Fibroblast of skin of scalp (primary cell): ENCODE results near the gene KCTD7. TPM values are rescaled to one million over a fixed set of nuclear protein-coding genes. Genes with fewer than 3 reads are reported as not detected.
"Not testable (repeated sequence)": the region's sequence is repeated elsewhere in the genome, so short reads cannot be mapped to it uniquely, and the experiment has no call there.

Experiments
- DNase-seq: peaks from one replicate; pipeline ENCODE4 v3.0.0-alpha.2; 2013
- polyA plus RNA-seq, 2 experiments: library from polyadenylated mRNA; unstranded; fragments of 120-200 nt; gene quantifications; one replicate each; pipeline ENCODE4 v1.2.1, GENCODE V29; 2013; ENCODE audit not compliant: insufficient read length in 2 of 2

The KCTD7 gene
- 12.1 TPM for polyA plus RNA-seq (2013, experiment 1 of 2; ENCODE audit: insufficient read length)
- polyA plus RNA-seq (2013, experiment 2 of 2; ENCODE audit: insufficient read length) = 12.0 TPM

DNA sequence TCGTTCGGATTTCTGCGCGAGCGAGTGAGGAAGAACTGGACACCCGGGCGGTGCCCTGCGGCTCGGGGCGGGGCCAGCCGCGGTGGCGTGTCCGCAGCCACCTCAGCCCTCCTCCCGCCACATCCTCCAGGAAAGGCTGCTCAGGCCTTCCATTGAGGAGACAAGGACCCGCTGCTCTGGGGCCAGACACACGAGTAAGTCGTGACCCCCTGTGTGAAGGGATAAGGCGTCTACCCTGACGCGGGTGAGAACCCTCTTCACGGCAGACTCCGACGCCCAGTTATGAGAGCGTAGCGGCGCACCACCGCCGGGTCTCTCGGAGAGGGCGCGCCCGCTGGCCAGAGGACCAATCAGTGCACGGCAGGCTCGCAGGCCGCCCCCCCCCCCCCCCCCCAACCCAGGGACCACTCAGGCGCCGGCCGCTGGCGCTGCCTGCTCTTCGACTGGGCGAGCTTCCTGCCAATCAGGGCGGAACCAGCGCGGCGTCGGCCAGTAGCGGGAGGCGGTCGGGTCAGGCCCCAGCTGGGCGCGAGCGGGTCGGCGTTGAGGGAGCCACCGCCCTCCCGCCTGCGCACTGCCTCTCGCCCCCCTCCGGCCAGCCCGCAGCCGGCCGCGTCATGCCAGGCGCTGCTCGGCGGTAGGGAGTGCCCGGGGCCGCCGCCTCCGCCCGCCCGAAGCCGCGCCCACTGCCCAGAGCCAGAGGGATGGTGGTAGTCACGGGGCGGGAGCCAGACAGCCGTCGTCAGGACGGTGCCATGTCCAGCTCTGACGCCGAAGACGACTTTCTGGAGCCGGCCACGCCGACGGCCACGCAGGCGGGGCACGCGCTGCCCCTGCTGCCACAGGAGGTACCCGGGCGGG, at the start of gene KCTD7:
Gene KCTD7 (plus strand): TSS at position 521 of the 861 bp plus-strand sequence. CDS start 184 bp downstream, at position 705.
- peak; percentile 99 for DNase-seq

DNA sequence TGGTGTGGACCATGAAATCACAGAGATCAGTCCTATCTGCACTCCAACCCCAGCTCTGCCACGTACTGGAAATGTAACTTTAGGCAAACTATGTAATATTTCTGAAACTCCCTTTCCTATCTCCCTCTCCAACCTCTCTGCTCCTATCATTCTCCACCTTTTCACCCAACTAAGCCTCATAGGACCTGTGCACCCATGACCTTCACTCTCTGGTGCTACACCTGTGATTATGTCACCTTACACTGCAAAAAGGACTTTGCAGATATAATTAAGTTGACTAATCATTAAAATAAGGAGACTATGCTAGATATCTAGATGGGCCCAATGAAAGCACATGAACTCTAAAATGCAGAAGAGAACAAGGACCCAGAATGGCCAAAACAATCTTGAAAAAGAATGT, 48.3 kb upstream of the KCTD7 start:
- not testable (repeated sequence) for DNase-seq

DNA sequence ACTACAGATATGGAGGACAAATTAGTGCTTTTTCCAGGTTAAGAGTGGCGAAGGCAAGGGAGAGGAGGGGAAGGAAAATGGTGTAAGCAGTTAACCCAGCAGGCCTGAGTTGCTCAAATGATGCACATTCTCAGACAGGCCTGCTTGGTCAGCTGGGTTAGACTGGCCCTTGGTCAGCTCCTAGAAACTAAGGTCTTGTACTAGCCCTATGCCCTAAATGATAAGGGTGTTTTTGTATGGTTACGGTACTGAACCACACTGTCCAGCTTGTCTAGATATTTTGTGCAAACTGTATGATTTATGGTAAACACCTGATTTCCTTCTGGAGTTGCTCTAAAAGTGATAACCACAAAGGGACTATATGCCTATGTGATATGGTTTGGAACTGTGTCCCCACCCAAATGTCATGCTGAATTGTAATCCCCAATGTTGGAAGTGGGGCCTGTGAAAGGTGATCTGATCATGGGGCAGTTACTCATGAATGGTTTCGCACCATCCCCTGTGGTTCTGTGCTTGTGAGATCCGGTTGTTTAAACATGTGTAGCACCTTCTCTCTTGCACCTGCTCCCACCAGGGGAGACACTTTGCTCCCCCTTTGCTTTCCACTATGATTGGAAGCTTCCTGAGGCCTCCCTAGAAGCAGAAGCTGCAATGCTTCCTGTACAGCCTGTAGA, 45.7 kb upstream of the KCTD7 start:
- DNase-seq = not testable (repeated sequence)

DNA sequence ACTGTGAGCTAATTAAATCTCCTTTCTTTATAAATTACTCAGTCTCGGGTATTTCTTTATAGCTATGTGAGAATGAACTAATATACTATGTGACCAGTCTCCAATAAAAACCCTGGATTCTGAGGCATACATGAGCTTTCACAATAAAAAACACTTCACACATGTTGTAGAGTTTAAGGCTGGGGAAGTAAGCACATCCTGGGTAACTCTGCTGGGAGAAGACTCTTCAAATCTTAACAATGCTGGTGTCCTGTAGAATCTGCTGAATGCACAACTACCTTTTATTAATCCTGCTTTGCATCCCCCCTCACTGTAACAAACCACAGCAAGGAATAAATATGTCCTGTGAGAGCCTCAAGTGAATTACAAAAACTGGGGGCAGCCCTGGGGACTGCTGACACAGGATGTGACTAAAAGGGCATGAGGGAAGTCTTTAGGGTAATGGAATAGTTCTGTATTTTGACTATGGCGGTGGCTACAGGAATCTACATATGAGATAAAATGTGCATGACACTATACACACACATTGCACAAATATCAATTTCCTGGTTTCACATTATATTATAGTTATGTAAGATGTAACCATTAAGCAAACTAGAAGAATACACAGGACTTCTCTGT, 45.1 kb upstream of the KCTD7 start:
- no peak for DNase-seq

DNA sequence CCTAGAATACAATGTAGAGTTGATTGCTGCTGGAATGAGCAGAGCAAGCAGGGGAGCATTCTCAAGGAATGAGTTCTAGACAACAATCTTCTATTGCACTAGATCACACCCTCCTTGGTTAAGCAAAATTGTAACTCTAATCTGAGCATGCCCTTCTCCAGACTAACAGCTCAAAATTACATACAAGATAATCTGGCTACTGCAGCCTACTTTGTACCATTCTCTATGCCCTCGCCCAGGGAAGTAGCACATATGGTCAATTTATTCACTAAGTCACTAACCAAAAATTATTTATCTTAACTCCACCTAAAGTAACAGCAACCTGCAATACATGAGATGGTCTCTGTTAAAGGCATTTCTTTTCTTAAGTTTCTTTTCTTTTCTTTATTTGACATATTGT, 42.5 kb upstream of the KCTD7 start:
- no peak for DNase-seq

DNA sequence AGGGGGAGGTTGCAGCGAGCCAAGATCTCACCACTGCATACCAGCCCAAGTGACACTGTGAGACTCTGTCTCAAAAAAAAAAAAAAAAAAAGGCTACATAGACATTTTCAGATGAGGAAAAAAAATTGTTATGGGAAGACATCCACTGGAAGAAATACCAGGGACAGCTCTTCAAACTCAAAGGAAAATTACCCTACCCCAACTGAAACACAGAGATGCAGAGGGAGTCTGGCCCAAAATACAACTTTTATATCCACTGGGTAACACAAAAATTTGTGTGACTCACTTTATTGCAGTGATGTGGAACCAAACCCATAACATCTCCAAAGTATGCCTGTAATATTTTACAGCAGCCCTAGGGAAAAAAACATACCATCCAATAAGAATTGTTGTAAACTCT, 40.5 kb upstream of the KCTD7 start:
- peak; percentile 42 for DNase-seq

DNA sequence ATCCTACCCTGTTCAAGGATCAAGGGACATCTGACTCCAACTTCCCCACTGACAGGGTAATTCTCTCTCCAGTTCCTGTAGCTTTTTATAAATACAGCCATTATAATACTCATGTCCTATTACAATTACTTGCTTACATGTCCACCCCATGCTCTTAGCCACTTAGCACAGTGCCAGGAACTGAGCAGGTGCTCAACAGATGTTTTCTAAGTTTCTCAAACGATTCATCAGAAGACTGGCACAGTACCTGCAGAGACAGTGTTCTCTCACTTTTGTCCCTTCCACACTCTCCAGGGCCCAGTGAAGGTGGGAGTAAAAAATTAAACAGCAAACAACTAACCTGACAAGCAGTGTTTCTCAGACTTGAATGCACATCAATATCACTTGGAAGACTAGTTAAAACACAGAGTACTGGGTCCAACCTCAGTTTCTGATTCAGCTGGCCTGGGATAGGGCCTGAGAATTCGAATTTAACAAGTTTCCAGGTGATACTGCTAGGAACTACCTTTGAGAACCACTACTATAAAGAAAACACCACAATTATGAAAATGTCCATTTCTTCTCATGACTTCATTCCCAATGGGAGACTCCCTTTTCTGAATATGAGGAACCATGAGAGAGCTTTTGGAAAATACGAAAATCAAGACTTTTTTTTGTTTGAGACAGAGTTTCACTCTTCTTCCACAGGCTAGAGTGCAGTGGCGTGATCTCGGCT, 39.7 kb upstream of the KCTD7 start:
- not testable (repeated sequence) for DNase-seq

DNA sequence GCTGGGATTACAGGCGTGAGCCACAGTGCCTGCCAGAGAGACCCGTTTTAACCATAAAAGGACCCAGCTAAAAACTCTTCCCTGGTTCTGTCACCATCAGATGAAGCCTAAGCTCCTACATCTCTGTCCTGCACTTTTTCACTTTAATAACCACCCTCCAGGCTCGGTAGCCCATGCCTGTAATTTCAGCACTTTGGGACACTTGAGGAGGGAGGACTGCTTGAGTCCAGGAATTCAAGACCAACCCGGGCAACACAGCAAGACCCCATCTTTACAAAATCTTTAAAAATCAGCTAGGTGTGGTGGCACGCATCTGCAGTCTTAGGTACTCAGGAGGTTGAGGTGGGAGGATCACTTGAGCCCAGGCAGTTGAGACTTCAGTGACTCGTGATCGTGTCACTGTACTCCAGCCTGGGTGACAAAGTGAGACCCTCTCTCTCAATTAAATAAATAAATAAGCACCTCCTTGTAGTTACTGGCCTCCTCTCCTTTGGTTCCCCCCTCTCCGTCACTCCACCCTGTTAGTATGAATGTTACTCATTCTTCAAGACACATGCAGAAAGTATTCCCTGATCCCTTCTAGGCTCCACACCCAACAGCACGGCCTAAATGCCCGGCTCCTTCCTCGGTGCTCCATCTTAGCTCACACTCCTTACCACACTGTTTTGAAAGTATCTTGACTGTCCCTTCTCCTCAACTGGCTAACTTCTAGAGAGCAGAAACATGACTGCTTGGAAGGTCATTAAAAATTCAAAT, 38.2 kb upstream of the KCTD7 start:
- DNase-seq = peak; percentile 66

DNA sequence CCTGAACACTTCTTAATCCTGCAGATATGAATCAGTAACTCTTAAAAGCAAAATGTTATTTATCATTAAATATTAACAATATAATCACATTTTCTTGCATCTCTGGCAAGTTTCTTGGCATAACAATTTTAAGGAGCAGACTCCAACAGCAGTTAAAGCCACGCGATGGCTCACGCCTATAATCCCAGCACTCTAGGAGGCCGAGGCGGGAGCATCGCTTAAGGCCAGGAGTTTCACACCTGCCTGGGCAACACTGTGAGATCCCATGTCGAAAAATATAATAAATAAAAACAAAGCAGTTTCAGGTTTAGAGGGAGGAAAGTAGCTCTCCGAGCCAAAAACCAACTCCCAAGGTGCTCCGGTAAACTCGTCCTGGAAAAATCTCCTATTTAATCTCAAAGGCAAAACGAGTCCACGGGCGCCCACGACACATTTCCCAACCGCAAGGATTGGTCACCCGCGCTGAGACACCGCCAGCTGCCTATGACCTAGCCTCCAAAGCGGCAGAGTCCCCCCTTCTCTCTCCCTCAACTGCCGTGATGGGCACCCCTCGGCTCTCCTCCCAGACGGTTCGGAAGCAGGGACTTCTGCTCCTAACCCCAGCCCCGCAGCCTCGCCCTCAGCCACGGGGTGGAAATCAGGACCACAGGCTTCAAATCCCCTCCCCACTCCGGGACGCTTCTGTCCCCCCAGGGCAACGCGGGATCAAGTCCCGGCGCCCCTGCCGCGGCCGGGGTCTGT, 37.5 kb upstream of the KCTD7 start:
- not testable (repeated sequence) for DNase-seq

DNA sequence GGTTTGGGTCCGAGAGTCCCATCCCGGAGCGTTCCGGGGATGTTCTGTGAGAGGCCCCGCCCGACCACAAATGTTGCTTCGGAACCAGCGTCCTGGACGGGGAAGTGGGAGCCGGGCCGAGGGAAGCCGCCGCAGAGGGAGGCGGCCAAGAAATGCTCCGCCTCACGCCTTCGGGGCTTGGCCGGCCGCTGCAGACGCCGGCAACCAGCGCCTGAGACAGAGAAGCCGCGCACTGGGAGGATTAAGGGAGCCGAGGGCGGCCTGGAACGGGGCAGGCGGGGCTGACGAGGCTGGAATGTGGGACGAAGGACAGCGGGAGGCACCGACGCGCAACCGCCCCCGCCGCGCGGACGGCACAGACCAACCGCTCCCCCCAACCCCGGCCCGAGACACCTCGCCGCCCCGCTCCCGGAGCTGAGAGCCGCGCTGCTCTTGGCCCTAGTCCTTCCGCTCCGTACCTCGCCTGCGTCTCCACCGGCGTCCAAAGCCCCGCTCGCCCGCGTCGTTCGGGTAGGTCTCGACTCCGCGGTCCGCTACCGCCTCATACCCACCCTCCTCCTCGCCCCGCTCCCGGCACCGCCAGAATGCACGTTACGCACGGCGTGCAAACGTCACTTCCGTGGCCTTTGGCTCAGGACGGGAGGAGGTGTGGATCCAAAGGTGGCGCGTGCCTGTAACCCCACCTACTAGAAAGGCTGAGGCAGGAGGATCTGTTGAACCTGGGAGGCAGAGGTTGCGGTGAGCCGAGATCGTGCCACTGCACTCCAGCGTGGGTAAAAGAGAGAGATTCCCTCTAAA, 36.7 kb upstream of the KCTD7 start:
- DNase-seq = peak; percentile 90

DNA sequence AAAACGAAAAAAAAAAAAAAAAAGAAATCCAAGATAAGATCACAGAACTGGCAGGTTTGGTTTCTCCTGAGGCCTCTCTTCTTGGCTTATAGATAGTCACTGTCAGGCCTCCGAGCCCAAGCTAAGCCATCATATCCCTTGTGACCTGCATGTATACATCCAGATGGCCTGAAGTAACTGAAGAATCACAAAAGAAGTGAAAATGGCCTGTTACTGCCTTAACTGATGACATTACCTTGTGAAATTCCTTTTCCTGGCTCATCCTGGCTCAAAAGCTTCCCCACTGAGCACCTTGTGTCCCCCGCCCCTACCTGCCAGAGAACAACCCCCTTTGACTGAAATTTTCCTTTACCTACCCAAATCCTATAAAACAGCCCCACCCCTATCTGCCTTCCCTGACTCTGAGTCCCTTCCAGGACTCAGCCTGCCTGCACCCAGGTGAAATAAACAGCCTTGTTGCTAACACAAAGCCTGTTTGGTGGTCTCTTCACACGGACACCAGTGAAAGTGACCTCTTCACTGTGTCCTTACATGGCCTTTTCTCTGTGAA, 36.0 kb upstream of the KCTD7 start:
- not testable (repeated sequence) for DNase-seq

DNA sequence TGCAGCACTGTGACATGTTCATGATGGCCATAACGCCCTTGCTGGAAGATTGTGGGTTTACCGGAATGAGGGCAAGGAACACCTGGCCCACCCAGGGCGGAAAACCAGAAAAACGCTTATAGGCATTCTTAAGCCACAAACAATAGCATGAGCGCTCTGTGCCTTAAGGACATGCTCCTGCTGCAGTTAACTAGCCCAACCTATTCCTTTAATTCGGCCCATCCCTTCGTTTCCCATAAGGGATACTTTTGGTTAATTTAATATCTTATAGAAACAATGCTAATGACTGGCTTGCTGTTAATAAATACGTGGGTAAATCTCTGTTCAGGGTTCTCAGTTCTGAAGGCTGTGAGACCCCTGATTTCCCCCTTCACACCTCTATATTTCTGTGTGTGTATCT, 34.6 kb upstream of the KCTD7 start:
- DNase-seq = not testable (repeated sequence)

DNA sequence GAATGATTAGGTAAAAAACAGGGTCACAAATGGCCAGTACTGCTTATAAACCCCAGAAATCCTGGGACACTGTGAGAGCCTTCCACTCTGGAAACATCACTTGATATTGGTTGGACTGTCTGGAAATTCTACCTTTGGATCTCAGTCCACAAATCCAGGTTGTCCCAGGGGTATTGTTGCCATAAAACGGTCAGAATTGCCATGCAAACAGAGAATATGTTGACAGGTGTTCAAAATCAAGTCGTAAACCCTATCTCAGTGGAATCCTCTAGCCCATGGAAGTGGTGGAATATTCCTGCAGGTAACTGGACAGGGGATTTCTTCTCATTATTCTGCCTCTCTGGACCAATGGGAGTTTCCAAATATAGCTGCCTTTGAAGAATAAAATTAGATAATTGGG, 31.2 kb upstream of the KCTD7 start:
- no peak for DNase-seq

DNA sequence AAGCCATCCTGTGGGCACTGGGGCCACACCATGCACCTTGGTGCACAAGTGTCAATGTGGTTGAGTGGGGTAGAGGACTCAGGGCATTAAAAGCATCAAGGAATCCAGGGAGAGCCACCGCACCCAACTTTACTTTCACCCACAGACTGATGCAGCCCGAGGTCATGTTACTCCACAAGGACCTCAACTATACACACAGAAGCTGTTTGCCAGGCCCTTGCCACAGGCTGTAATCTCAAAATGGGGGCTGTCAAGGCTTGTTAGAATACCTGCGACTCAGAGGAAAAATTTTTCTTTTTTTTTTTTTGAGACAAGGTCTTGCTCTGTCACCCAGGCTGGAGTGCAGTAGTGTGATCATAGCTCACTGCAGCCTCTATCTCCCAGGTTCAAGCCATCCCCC, 26.5 kb upstream of the KCTD7 start:
- DNase-seq = no peak

DNA sequence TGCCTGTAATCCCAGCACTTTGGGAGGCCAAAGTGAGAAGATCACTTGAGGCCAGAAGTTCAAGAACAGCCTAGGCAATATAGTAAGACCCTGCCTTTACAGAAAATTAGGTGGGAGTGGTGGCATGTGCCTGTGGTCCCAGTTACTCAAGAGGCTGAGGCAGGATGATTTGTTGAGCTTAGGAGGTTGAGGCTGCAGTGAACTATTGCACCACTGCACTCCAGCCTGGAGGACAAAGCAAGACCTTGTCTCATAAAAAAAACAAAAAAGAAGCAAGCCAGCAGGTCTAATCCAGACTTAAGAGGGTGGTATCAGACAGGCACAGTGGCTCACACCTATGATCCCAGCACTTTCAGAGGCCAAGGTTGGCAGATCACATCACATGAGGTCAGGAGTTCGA, 24.5 kb upstream of the KCTD7 start:
- no peak for DNase-seq

DNA sequence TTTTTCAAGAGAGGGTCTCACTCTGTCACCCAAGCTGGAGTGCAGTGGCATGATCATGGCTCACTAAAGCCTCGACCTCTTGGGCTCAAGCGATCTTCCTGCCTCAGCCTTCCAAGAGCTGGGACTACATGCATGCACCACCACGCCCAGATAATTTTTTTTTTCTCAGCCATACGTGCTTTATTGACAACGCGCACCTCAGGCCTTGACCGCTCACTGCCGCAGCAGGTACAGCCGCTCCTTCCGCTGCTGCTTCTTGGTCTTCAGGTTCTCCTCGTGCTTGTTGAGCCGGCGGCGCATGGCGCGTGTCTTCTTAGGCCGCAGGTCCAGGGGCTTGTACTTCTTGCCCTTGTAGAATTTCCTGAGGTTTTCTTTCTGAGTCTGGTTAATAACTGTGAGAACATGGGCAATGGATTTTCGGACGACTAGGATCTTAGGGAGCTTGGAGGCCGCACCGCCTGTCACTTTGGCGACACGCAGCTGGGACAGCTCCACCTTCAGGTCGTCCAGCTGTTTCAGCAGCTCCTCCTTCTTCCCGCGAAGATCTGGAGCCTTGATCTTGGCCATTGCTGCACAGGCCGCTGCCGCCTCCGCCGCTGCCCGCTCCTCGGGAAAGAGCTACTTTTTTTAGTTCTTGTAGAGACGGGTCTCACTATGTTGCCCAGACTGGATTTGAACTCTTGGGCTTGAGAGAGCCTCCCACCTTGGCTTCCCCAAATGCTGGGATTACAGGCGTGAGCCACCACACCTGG, 22.0 kb upstream of the KCTD7 start:
- not testable (repeated sequence) for DNase-seq

DNA sequence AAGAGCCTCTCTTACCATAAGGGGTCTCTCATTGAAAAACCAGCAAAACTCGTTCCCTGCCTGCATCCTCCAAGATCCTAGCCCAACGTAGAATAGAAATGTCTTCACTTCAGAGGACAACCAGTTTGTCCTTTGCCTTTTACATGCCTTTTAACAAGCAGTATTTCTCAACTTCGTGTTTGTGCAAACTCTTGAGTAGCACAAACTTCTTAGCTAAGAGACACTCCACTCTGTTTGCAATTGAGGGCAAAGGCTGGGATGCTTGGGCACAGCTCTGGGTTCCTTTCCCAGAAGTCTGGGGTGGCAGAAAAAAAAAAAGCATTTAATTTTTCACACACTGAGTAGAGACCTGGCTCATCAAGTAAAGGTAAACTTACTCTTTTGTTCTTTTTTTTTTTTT, 19.5 kb upstream of the KCTD7 start:
- no peak for DNase-seq

DNA sequence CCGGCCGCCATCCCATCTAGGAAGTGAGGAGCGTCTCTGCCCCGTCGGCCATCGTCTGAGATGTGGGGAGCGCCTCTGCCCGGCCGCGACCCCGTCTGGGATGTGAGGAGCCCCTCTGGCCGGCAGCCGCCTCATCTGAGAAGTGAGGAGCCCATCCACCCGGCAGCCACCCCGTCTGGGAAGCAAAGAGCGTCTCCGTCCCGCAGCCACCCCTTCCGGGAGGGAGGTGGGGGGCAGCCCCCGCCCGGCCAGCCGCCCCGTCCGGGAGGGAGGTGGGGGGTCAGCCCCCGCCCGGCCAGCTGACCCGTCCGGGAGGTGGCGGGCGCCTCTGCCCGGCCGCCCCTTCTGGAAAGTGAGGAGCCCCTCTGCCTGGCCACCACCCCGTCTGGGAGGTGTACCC, 14.1 kb upstream of the KCTD7 start:
- DNase-seq = not testable (repeated sequence)

DNA sequence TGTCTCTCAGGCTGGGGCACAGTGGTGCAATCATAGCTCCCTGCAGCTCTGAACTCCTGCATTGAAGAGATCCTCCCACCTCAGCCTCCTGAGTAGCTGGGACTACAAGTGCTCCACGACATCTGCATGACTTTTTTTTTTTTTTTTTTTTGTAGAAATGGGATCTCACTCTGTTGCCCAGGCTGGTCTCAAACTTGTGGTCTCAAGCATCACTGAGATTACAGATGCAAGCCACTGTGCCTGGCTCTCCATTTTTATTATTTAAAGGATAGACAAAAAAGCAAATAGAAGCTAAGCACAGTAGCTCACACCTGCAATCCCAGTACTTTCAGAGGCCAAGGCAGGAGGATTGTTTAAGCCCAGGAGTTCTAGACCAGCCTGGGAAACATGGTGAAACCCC, 13.0 kb upstream of the KCTD7 start:
- DNase-seq = no peak
